Bronchial smooth muscle cell (primary cell): ENCODE measurements around the gene NPR2. TPM values are rescaled to one million over a fixed set of nuclear protein-coding genes. Genes with fewer than 3 reads are reported as not detected.

ENCODE experiments used
- total RNA-seq: library from RNA; depleted of rRNA; stranded (reverse); fragments of >200 nt; gene quantifications from 2 replicates; pipeline ENCODE4 v1.2.1, GENCODE V29; 2014

The NPR2 gene
- total RNA-seq, result 25.7 and 28.2 TPM in 2 replicates

GRCh38 chr9:35791297-35791921 lies at the start of gene NPR2:
TSS of gene NPR2 (plus strand) at chr9:35791591. CDS start at chr9:35792409, 818 bp downstream.

GRCh38 chr9:35748858-35749514 lies 42.4 kb upstream of the NPR2 start, which contains the start of the genes GBA2 and RGP1:
TSS of gene GBA2 (minus strand) at chr9:35749228. CDS start at chr9:35748704, 524 bp downstream.
TSS of gene RGP1 (plus strand) at chr9:35749287. CDS start at chr9:35749756, 469 bp downstream.

DNA sequence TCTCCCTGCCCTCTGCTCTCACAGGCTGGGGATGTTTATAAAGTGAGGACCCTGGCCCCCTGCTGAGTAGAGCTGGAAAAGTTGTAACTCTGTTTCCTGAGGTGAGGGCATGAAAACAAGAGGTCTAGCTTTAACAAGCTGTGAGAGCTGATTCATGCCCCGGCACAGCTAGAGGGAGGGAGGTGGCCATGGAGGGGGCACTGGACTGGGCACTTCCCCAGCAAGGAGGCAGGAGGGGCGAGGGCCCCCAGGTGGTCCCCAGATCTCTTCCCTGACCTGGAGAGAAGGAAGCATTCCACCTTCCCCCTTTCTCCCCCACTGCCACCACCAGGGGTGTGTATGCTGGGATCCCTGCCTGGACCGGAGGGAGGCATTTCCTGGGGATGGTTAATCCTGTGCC lies 37.1 kb upstream of the NPR2 start, which contains the start of gene MSMP:
MSMP (minus strand) TSS at position 13 of the 400 bp plus-strand sequence. CDS start 147 bp downstream, outside the sequence.

DNA sequence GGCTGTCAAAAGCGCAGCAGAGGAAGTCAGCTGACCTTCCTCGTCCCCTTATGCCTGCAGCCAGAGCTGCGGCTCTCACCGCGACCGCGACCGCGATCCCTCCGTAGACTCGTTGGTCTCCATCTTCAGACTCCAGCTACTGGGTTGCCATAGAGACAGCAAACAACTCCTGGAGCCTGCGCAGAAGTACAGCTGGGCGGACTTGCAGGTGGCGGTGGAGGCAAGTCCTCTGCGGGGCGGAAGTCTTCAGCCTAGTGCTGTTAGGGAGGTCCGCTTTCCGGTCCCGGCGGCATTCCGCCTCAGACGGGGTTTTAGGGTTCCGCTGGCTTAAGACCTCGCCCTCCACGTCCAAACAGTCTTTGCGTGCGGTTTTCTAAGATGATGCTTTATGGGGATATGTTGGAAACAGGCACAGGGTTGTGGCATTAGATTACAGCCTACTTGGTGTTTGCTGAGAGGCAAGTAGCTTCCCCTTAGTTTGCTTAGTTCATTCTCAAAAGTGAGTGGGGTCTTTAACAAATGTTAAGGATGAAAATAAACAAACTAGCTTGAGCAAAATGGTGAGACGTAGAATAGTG lies 20.7 kb downstream of the NPR2 start, which contains the start of gene SPAG8:
SPAG8 (minus strand) TSS at position 238 of the 578 bp plus-strand sequence; CDS start at position 123, 115 bp downstream.

DNA sequence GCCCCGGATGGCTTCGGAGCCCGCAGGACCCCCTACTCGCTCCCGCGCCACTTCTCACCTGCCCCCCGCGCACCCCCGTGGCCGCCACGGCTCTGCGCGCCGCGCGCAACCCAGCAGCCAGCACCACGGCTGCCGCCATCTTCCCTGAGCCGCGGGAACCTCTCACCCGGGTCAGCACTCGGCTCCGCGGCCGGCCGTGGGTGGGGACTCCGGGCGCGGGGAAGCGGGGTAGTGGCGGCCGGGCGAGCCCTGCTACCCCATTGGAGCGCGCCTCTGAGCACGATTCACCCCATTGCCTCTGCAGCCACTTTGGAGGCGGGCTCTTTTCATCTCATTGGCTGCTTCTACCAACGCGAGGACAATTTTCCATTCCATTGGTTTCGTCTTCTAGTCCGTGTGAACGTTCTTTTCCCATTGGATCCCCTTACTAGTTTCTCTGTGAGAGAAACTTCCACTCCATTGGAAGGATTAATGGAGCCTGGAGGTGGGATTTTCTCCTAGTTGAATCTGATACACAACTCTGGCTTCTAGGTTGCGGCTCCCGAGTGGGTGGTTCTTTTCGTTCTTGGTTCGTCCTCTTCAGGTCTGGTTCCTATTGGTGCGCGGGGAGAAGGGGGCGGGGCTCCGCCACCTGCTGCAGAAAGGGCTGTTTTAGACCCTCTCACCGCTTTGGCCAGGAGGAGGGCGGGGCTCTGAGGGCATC lies 23.6 kb downstream of the NPR2 start, which contains the start of gene HINT2:
HINT2 (minus strand) TSS at position 202 of the 703 bp plus-strand sequence; CDS start at position 139, 63 bp downstream.

DNA sequence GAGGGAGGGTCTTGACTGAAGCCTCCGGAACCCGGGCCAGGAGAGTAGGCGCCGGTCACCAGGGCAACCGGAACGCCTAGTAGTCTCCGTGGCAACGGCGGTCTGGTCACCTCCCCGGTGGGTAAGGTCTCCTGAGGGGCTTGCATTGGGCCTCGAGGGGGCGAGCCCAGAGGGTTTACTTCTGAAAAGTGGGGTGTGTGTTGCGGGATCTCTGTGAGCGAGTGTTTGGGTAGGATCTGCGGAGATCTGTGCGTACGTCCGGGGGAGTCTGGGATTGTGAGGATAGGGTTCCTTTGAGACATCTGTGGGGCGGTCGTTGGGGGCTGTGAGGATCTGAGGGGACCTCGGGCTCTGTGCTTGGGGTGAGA lies 37.3 kb downstream of the NPR2 start, which contains the start of gene FAM221B:
FAM221B (minus strand) TSS at position 17 of the 368 bp plus-strand sequence. CDS start 2,571 bp downstream, outside the sequence.

GRCh38 chr9:35829084-35829763 lies 37.8 kb downstream of the NPR2 start, which contains the start of gene TMEM8B:
TSS of gene TMEM8B (plus strand) at chr9:35829228. CDS start at chr9:35829448, 220 bp downstream.

Other genes starting within 250 kb of the NPR2 start
- gene TESK1, start 186.3 kb upstream of the NPR2 start, total RNA-seq, result 7.3 and 11.9 TPM in 2 replicates
- gene CD72, start 173.2 kb upstream of the NPR2 start, total RNA-seq, result 1.3 and 1.9 TPM in 2 replicates
- gene SIT1, start 140.7 kb upstream of the NPR2 start, total RNA-seq, result 0.32 TPM in 1 of 2 replicates, not detected in the other
- 67,158 and 134,448 TPM in 2 replicates for gene RMRP, start 133.6 kb upstream of the NPR2 start, total RNA-seq
- 10.8 and 11.7 TPM in 2 replicates for gene CCDC107, start 133.3 kb upstream of the NPR2 start, total RNA-seq
- under 0.01 and 0.32 TPM in 2 replicates for gene ARHGEF39, start 126.4 kb upstream of the NPR2 start, total RNA-seq
- gene CA9, start 117.7 kb upstream of the NPR2 start, total RNA-seq, result 0.86 and 1.7 TPM in 2 replicates
- 925 and 1,339 TPM in 2 replicates for gene TPM2, start 101.7 kb upstream of the NPR2 start, total RNA-seq
- gene TLN1, start 59.4 kb upstream of the NPR2 start, total RNA-seq, result 209 and 221 TPM in 2 replicates
- gene CREB3, start 58.9 kb upstream of the NPR2 start, total RNA-seq, result 42.9 and 50.1 TPM in 2 replicates
- 13.9 and 21.4 TPM in 2 replicates for gene GBA2, start 42.4 kb upstream of the NPR2 start, total RNA-seq
- gene RGP1, start 42.3 kb upstream of the NPR2 start, total RNA-seq, result 10.2 and 10.6 TPM in 2 replicates
- not detected in 2 replicates for gene MSMP, start 37.3 kb upstream of the NPR2 start, total RNA-seq
- gene SPAG8, start 20.7 kb downstream of the NPR2 start, total RNA-seq, result 1.5 and 1.6 TPM in 2 replicates
- 27.3 and 27.7 TPM in 2 replicates for gene HINT2, start 23.5 kb downstream of the NPR2 start, total RNA-seq
- not detected in 2 replicates for gene FAM221B, start 37.1 kb downstream of the NPR2 start, total RNA-seq
- 2.4 and 2.7 TPM in 2 replicates for gene TMEM8B, start 37.6 kb downstream of the NPR2 start, total RNA-seq
- gene OR13J1, start 78.8 kb downstream of the NPR2 start, total RNA-seq, result not detected in 2 replicates
- gene HRCT1, start 114.6 kb downstream of the NPR2 start, total RNA-seq, result 0.16 and 0.17 TPM in 2 replicates
- under 0.01 and 0.17 TPM in 2 replicates for gene SPAAR, start 117.9 kb downstream of the NPR2 start, total RNA-seq
- gene OR2S2, start 166.6 kb downstream of the NPR2 start, total RNA-seq, result not detected in 2 replicates
- 29.9 and 42.3 TPM in 2 replicates for gene RECK, start 245.3 kb downstream of the NPR2 start, total RNA-seq